ENCODE results near the gene IL17RD. TPM values are rescaled to one million over a fixed set of nuclear protein-coding genes. Genes with fewer than 3 reads are reported as not detected.

Gene IL17RD
- polyA plus RNA-seq, 3 donors, result not detected

- no peaks in the 10 kb centered on the region for H4K20me1 ChIP-seq (ENCODE audit: insufficient read depth, low read length)
- H3K27ac ChIP-seq (ENCODE audit: low read depth in 1 of 2, low read length in 2 of 2), result no peak overlapping the region
- H3K36me3 ChIP-seq (replicated peaks in 1 of 2; ENCODE audit: control insufficient read depth in 1 of 2, insufficient read depth in 2 of 2, low read length in 2 of 2), result no peaks in the 10 kb centered on the region
- peaks cover 1 to 11% (median 2%) of the 10 kb centered on the region in 3 donors for H3K27me3 Mint-ChIP-seq (ENCODE audit: low read depth in 3 of 3)
- no peak overlapping the region for H3K4me3 ChIP-seq (replicated peaks in 1 of 3; ENCODE audit: low read depth in 2 of 3, low read length in 3 of 3)
- no peak overlapping the region for H3K4me2 ChIP-seq (replicated peaks; ENCODE audit: extremely low read depth, low read length, poor library complexity, severe bottlenecking)
- TF ChIP-seq CTCF (IDR thresholded peaks at IDR 0.05), result no peak
- no peaks in the 10 kb centered on the region for H3K9me3 ChIP-seq (replicated peaks in 1 of 2; ENCODE audit: control insufficient read depth in 1 of 2, insufficient read depth in 1 of 2, low read length in 2 of 2)
- 100% methylated on average over 4 of the region's 4 CpGs for WGBS (ENCODE audit: insufficient coverage)
- H3K27me3 ChIP-seq (ENCODE audit: control insufficient read depth in 2 of 2, insufficient read depth in 2 of 2, low read length in 2 of 2), result no peaks in the 10 kb centered on the region
- H3K4me1 Mint-ChIP-seq, result peaks cover 2% of the 10 kb centered on the region
- no peaks in the 10 kb centered on the region for H3K4me1 ChIP-seq (ENCODE audit: control insufficient read depth in 1 of 2, insufficient read depth in 2 of 2, low read length in 2 of 2)
- H2AFZ ChIP-seq (ENCODE audit: insufficient read depth, low read depth, low read length, poor library complexity, severe bottlenecking), result no peak overlapping the region
- intact Hi-C loops (cut with micrococcal nuclease), result no loop called here
- no peak overlapping the region for H3K4me3 Mint-ChIP-seq
- H3K36me3 Mint-ChIP-seq, result no peaks in the 10 kb centered on the region
- no peaks in the 10 kb centered on the region for H3K79me2 ChIP-seq (ENCODE audit: insufficient read depth, low read length)
- no peak overlapping the region for H3K27ac Mint-ChIP-seq
- H3K9me3 Mint-ChIP-seq, result no peaks in the 10 kb centered on the region
- no peak for DNase-seq
- H3K9ac ChIP-seq (ENCODE audit: insufficient read depth, low read length, poor library complexity, severe bottlenecking), result no peak overlapping the region
These were observed 54.9 kb downstream of the IL17RD start for GRCh38 chr3:57110214-57110613.

GRCh38 chr3:57109437-57110199 is 55.5 kb downstream of the IL17RD start:
- DNase-seq, result no peak
- Histone ChIP-seq H3K36me3 (replicated peaks in 1 of 2; ENCODE audit: control insufficient read depth in 1 of 2, insufficient read depth in 2 of 2, low read length in 2 of 2) (no peaks in the 10 kb centered on the region), H3K4me3 (replicated peaks in 1 of 3; ENCODE audit: low read depth in 2 of 3, low read length in 3 of 3) (no peak overlapping the region), H2AFZ (ENCODE audit: insufficient read depth, low read depth, low read length, poor library complexity, severe bottlenecking) (no peak overlapping the region), H3K4me1 (ENCODE audit: control insufficient read depth in 1 of 2, insufficient read depth in 2 of 2, low read length in 2 of 2) (no peaks in the 10 kb centered on the region), H4K20me1 (ENCODE audit: insufficient read depth, low read length) (no peaks in the 10 kb centered on the region), H3K27ac (ENCODE audit: low read depth in 1 of 2, low read length in 2 of 2) (no peak overlapping the region), H3K27me3 (ENCODE audit: control insufficient read depth in 2 of 2, insufficient read depth in 2 of 2, low read length in 2 of 2) (no peaks in the 10 kb centered on the region), H3K9me3 (replicated peaks in 1 of 2; ENCODE audit: control insufficient read depth in 1 of 2, insufficient read depth in 1 of 2, low read length in 2 of 2) (no peaks in the 10 kb centered on the region), H3K9ac (ENCODE audit: insufficient read depth, low read length, poor library complexity, severe bottlenecking) (no peak overlapping the region), H3K79me2 (ENCODE audit: insufficient read depth, low read length) (no peaks in the 10 kb centered on the region), H3K4me2 (replicated peaks; ENCODE audit: extremely low read depth, low read length, poor library complexity, severe bottlenecking) (no peak overlapping the region)
- intact Hi-C loops (cut with micrococcal nuclease), result no loop called here
- H3K36me3 Mint-ChIP-seq, result no peaks in the 10 kb centered on the region
- no peak overlapping the region for H3K4me3 Mint-ChIP-seq
- H3K27ac Mint-ChIP-seq, result no peak overlapping the region
- H3K4me1 Mint-ChIP-seq, result peaks cover 2% of the 10 kb centered on the region
- H3K9me3 Mint-ChIP-seq, result no peaks in the 10 kb centered on the region
- no peak for TF ChIP-seq CTCF (IDR thresholded peaks at IDR 0.05)
- H3K27me3 Mint-ChIP-seq (ENCODE audit: low read depth in 3 of 3), result peaks cover 1 to 11% (median 2%) of the 10 kb centered on the region in 3 donors
- WGBS (ENCODE audit: insufficient coverage), result 90% methylated on average over 11 of the region's 15 CpGs

All from CD14-positive monocyte (primary cell).